ENCODE results near the gene ITGAX.

GRCh38 chr16:31361201-31362110, 6.5 kb downstream of the ITGAX start:
- TF ChIP-seq, protein P1, sequence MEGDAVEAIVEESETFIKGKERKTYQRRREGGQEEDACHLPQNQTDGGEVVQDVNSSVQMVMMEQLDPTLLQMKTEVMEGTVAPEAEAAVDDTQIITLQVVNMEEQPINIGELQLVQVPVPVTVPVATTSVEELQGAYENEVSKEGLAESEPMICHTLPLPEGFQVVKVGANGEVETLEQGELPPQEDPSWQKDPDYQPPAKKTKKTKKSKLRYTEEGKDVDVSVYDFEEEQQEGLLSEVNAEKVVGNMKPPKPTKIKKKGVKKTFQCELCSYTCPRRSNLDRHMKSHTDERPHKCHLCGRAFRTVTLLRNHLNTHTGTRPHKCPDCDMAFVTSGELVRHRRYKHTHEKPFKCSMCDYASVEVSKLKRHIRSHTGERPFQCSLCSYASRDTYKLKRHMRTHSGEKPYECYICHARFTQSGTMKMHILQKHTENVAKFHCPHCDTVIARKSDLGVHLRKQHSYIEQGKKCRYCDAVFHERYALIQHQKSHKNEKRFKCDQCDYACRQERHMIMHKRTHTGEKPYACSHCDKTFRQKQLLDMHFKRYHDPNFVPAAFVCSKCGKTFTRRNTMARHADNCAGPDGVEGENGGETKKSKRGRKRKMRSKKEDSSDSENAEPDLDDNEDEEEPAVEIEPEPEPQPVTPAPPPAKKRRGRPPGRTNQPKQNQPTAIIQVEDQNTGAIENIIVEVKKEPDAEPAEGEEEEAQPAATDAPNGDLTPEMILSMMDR (conservative IDR thresholded peaks at IDR 0.05; ENCODE audit: low read length) = no peak
- TF ChIP-seq EZH2phosphoT487 (IDR thresholded peaks at IDR 0.05; ENCODE audit: borderline replicate concordance, low read depth, low read length) = no peak
